GM12878 (cell line): Measurements from ENCODE around the gene MAN2A2. TPM values are rescaled to one million over a fixed set of nuclear protein-coding genes. Genes with fewer than 3 reads are reported as not detected.
A peak's percentile ranks its signal among the peaks of the same experiment; 100 is the strongest.
"Not testable (repeated sequence)": the region's sequence is repeated elsewhere in the genome, so short reads cannot be mapped to it uniquely, and the experiment has no call there.

Experiments
- ATAC-seq: fragments of 200-7000 bp; cut with Tn5 transposase; 3 replicates; pipeline ENCODE4 v1.9.1; 2020; ENCODE audit warnings: mild to moderate bottlenecking, moderate library complexity
- BruUV-seq: library from RNA; stranded (reverse); fragments of 400-500 nt; replicated peaks from 2 replicates; lab custom pipeline; 2021; lab: Mats Ljungman, UMichigan
- CTCF ChIA-PET: fragments of 300-600 bp; sonication (Branson Sonifier 250); formaldehyde crosslinking; extraction: SDS; loops from one replicate; lab custom pipeline; 2021; ENCODE audit warnings: inconsistent platforms; lab: Yijun Ruan, JAX
- POLR2A ChIA-PET: fragments of 350-600 bp; formaldehyde crosslinking; extraction: SDS; loops from one replicate; lab custom pipeline; 2021; ENCODE audit warnings: inconsistent platforms; lab: Charles Lee
- RAD21 ChIA-PET: fragments of 300-600 bp; sonication (Branson Sonifier 250); formaldehyde crosslinking; loops from one replicate; lab custom pipeline; 2023; ENCODE audit warnings: antibody characterized with exemption; ENCODE audit not compliant: unreplicated experiment; lab: Charles Lee
- SMC1A ChIA-PET: fragments of 300-600 bp; sonication (Branson Sonifier 250); formaldehyde crosslinking; loops from one replicate; lab custom pipeline; 2023; ENCODE audit not compliant: unreplicated experiment, uncharacterized antibody; lab: Charles Lee
- DNase-seq: peaks from one replicate; pipeline ENCODE4 v3.0.0-alpha.2; 2011; ENCODE audit warnings: low read depth, low spot score
- FAIRE-seq: peaks from 3 replicates; lab custom pipeline; 2011; peaks lifted over from hg19 to GRCh38; lab: Jason Lieb, UNC
- H2AFZ ChIP-seq: 2 replicates; pipeline ENCODE4 v1.6.0; 2011; ENCODE audit warnings: low read depth, low read length, control low read depth; ENCODE audit not compliant: control insufficient read depth
- H3K27ac ChIP-seq: 2 replicates; pipeline ENCODE4 v1.5.1; 2011; ENCODE audit warnings: control low read depth; ENCODE audit not compliant: control insufficient read depth, insufficient read depth
- H3K27me3 ChIP-seq, 2 experiments: replicated peaks in 1 of 2; 2 replicates each; pipeline versions ENCODE4 v1.6.0 to v1.6.1; 2011; ENCODE audit warnings: low read length in 1 of 2; ENCODE audit not compliant: control insufficient read depth in 2 of 2, insufficient read depth in 2 of 2
- H3K36me3 ChIP-seq, 2 experiments: 2 replicates each; pipeline ENCODE4 v1.5.1; 2011; ENCODE audit warnings: low read length in 1 of 2; ENCODE audit not compliant: control insufficient read depth in 2 of 2, insufficient read depth in 2 of 2
- H3K4me1 ChIP-seq: 2 replicates; pipeline ENCODE4 v1.6.1; 2011; ENCODE audit warnings: mild to moderate bottlenecking, low read length, moderate library complexity, mixed read lengths; ENCODE audit not compliant: control insufficient read depth, insufficient read depth
- H3K4me2 ChIP-seq: 2 replicates; pipeline ENCODE4 v1.6.0; 2011; ENCODE audit warnings: control low read depth; ENCODE audit not compliant: control insufficient read depth, insufficient read depth
- H3K4me3 ChIP-seq: fragments of 200-600 bp; sonication (generic); 2 replicates; pipeline ENCODE4 v1.5.1; 2016
- H3K79me2 ChIP-seq: 2 replicates; pipeline ENCODE4 v1.6.0; 2011; ENCODE audit warnings: low read length; ENCODE audit not compliant: control insufficient read depth, insufficient read depth
- H3K9ac ChIP-seq: 2 replicates; pipeline ENCODE4 v1.8.0; 2011; ENCODE audit warnings: low read length, control low read depth, mixed read lengths; ENCODE audit not compliant: control insufficient read depth, insufficient read depth
- H3K9me3 ChIP-seq: replicated peaks from 3 replicates; pipeline ENCODE4 v1.5.1; 2011; ENCODE audit warnings: mild to moderate bottlenecking, low read length; ENCODE audit not compliant: control insufficient read depth, insufficient read depth
- H4K20me1 ChIP-seq: 2 replicates; pipeline ENCODE4 v1.6.0; 2011; ENCODE audit not compliant: control insufficient read depth, insufficient read depth
- ATF2 ChIP-seq: IDR thresholded peaks from 2 replicates; pipeline ENCODE4 v1.6.1; 2012; ENCODE audit warnings: low read length, inconsistent platforms
- BHLHE40 ChIP-seq, 2 experiments: fragments of 450-650 bp in 1 of 2; IDR thresholded peaks; 2 replicates each; pipeline ENCODE4 v1.6.1; 2011 to 2017; ENCODE audit warnings: low read depth in 2 of 2, borderline replicate concordance in 1 of 2, improper control_type of control experiment in 1 of 2, low read length in 1 of 2, mild to moderate bottlenecking in 1 of 2
- CBFB ChIP-seq: IDR thresholded peaks from 2 replicates; pipeline ENCODE4 v1.6.1; 2016; ENCODE audit warnings: antibody characterized with exemption, low read depth
- DPF2 ChIP-seq: fragments of 450-650 bp; IDR thresholded peaks from 2 replicates; pipeline ENCODE4 v1.6.1; 2017; ENCODE audit warnings: mild to moderate bottlenecking
- EP300 ChIP-seq, 2 experiments: fragments of 150-350 bp in 1 of 2; IDR thresholded peaks; 2 replicates each; pipeline ENCODE4 v1.6.1; 2011 to 2012; ENCODE audit warnings: low read depth in 2 of 2, low read length in 2 of 2, borderline replicate concordance in 1 of 2, improper control_type of control experiment in 1 of 2, inconsistent platforms in 1 of 2; ENCODE audit not compliant: control insufficient read depth in 1 of 2
- ETV6 ChIP-seq, 2 experiments: fragments of 450-650 bp in 1 of 2; IDR thresholded peaks in 1 of 2; conservative IDR thresholded peaks in 1 of 2; 2 replicates each; pipeline ENCODE4 v1.6.1; 2014; ENCODE audit warnings: antibody characterized with exemption in 1 of 2, borderline replicate concordance in 1 of 2, low read depth in 1 of 2, mild to moderate bottlenecking in 1 of 2, moderate library complexity in 1 of 2
- GABPA ChIP-seq: IDR thresholded peaks from 2 replicates; pipeline ENCODE4 v1.6.1; 2014; ENCODE audit warnings: antibody characterized with exemption, low read depth, mild to moderate bottlenecking, inconsistent platforms
- IKZF1 ChIP-seq: fragments of 450-650 bp; conservative IDR thresholded peaks from 2 replicates; pipeline ENCODE4 v1.6.1; 2017; ENCODE audit warnings: antibody characterized with exemption, mild to moderate bottlenecking
- NR2F1 ChIP-seq: fragments of 450-650 bp; conservative IDR thresholded peaks from 2 replicates; pipeline ENCODE4 v1.6.1; 2017; ENCODE audit warnings: mild to moderate bottlenecking
- POU2F2 ChIP-seq: IDR thresholded peaks from 3 replicates; pipeline ENCODE4 v1.6.1; 2011; ENCODE audit warnings: low read depth, mild to moderate bottlenecking, low read length, borderline replicate concordance
- RELA ChIP-seq: fragments of 450-650 bp; IDR thresholded peaks from 2 replicates; pipeline ENCODE4 v1.8.0; 2014; ENCODE audit warnings: borderline replicate concordance; ENCODE audit not compliant: partially characterized antibody
- RUNX3 ChIP-seq: IDR thresholded peaks from 2 replicates; pipeline ENCODE4 v1.6.1; 2012; ENCODE audit warnings: low read length, inconsistent platforms
- SKIL ChIP-seq: fragments of 450-650 bp; IDR thresholded peaks from 2 replicates; pipeline ENCODE4 v1.6.1; 2017; ENCODE audit warnings: mild to moderate bottlenecking, low read depth, inconsistent platforms; ENCODE audit not compliant: poor library complexity, severe bottlenecking
- SMAD1 ChIP-seq: fragments of 450-650 bp; IDR thresholded peaks from 2 replicates; pipeline ENCODE4 v1.6.1; 2018; ENCODE audit warnings: mild to moderate bottlenecking, low read depth; ENCODE audit not compliant: partially characterized antibody
- SUPT20H ChIP-seq: IDR thresholded peaks from 2 replicates; pipeline ENCODE4 v1.6.1; 2011; ENCODE audit warnings: low read depth, mild to moderate bottlenecking, low read length, moderate library complexity, borderline replicate concordance; ENCODE audit not compliant: control insufficient read depth
- WRNIP1 ChIP-seq: IDR thresholded peaks from 2 replicates; pipeline ENCODE4 v1.6.1; 2011; ENCODE audit warnings: low read depth, low read length, improper control_type of control experiment, borderline replicate concordance
- WGBS: methylation state at CpG from one replicate; pipeline ENCODE4 v1.1.6; 2016; ENCODE audit warnings: low lambda C conversion rate; ENCODE audit not compliant: insufficient replicate concordance, insufficient coverage; ENCODE audit errors: missing lambda C conversion rate; 5-methylcytosine and 5-hydroxymethylcytosine counted together
- in situ Hi-C: fragments of 300-500 bp; cut with MboI; formaldehyde crosslinking; loops from 9 replicates; pipeline ENCODE4 v1.14.3; 2018; ENCODE audit warnings: mixed read lengths
- intact Hi-C: fragments of 100-400 bp; cut with micrococcal nuclease; formaldehyde crosslinking; loops from one replicate; pipeline ENCODE4 v1.14.2; 2022; ENCODE audit not compliant: unreplicated experiment
- polyA plus RNA-seq, 11 experiments: library from polyadenylated mRNA; depleted of rRNA in 4 of 11; unstranded in 6 of 11; stranded (reverse) in 5 of 11; fragments of >200 nt; fragmentation: Nextera tagmentation in 4 of 11; fragmentation: Illumina TruSeq in 1 of 11; extraction: Ambion mirVana in 4 of 11; extraction: Trizol in 1 of 11; gene quantifications; 1 replicate in 1 of 11; 2 replicates in 10 of 11; pipeline versions ENCODE4 v1.2.1 to v1.2.3, GENCODE V29; 2011 to 2016; ENCODE audit warnings: inconsistent platforms in 2 of 11, missing spikeins in 2 of 11, low read depth in 1 of 11
- total RNA-seq, 4 experiments: library from RNA; depleted of rRNA in 3 of 4; stranded (reverse); fragments of >200 nt in 3 of 4; fragmentation: Illumina TruSeq in 1 of 4; extraction: Trizol in 1 of 4; gene quantifications; 2 replicates each; pipeline versions ENCODE4 v1.2.1 to v1.2.3, GENCODE V29; 2013 to 2021

MAN2A2 gene
- total and polyA plus RNA-seq, 10 of the 15 experiments (the other 5 are each of a cell fraction or from before 2014, with no cell fraction given): 4.2 to 79.4 (median 23.2) TPM

- TF ChIP-seq SUPT20H (no peak), WRNIP1 (0 out of 2 replicates have a peak, but pooled peaks have one; percentile 80), EP300 (IDR thresholded peaks at IDR 0.05; ENCODE audit: borderline replicate concordance in 1 of 2, control insufficient read depth in 1 of 2, low read depth in 2 of 2, low read length in 2 of 2) (0 out of 4 replicates have a peak, but pooled peaks of 1 of the 2 experiments have one; percentile 12), SMAD1 (peak; percentile 14), ETV6 (conservative IDR thresholded peaks at IDR 0.05 in 1 of 2, IDR thresholded peaks at IDR 0.05 in 1 of 2; ENCODE audit: borderline replicate concordance in 1 of 2, low read depth in 1 of 2) (peak in 1 of 2 experiments; percentile 57; a peak in 1 of 4 replicates), POU2F2 (peak; percentile 77; the same call in 2 of the 3 replicates), SKIL (peak; percentile 49), NR2F1 (peak; percentile 93), BHLHE40 (IDR thresholded peaks at IDR 0.05; ENCODE audit: borderline replicate concordance in 1 of 2, low read depth in 2 of 2, low read length in 1 of 2) (peak; percentile 43 to 48; a peak in 2 of 4 replicates), GABPA (no peak), RELA (peak; percentile 41), DPF2 (peak; percentile 50; the same call in 1 of the 2 replicates), IKZF1 (peak; percentile 54), ATF2 (peak; percentile 62), RUNX3 (peak; percentile 79), CBFB (no peak)
These were observed 21.3 kb downstream of the MAN2A2 start (continued) for GRCh38 chr15:90924375-90924774.

GRCh38 chr15:90926766-90927165 is 23.7 kb downstream of the MAN2A2 start:
- Histone ChIP-seq H3K4me1 (peaks cover 41% of the 10 kb centered on the region), H3K79me2 (peaks cover 16% of the 10 kb centered on the region)
- H3K9ac ChIP-seq, H3K36me3 ChIP-seq, H3K27ac ChIP-seq, H3K4me3 ChIP-seq, H3K27me3 ChIP-seq, FAIRE-seq, intact Hi-C loops, H4K20me1 ChIP-seq, H2AFZ ChIP-seq, ATAC-seq, H3K9me3 ChIP-seq, in situ Hi-C loops, H3K4me2 ChIP-seq, BruUV-seq, DNase-seq, RAD21 ChIA-PET: not testable (repeated sequence)
- ChIA-PET CTCF (interaction anchor here (1.0 to 18.1 kb wide), 3 partner anchors 6 to 40 kb away, joined by 3 to 480 read pairs (median 68); partner anchors contain the start of genes HDDC3, MAN2A2 and UNC45A), SMC1A (interaction anchor here (0.9 kb wide), 1 partner anchor 232 kb away, joined by 3 read pairs; no protein-coding TSS in a partner anchor), POLR2A (interaction anchor here (4.6 kb wide), 1 partner anchor 24 kb away, joined by 42 read pairs; the partner anchor contains the start of gene MAN2A2)
- WGBS: 93% methylated on average over 10 of the region's 10 CpGs
